Thoracic aorta (tissue), 2 donors: ENCODE measurements around the gene NTNG1. TPM values are rescaled to one million over a fixed set of nuclear protein-coding genes. Genes with fewer than 3 reads are reported as not detected.

Source experiments
- ATAC-seq: fragments of 150-250 bp; one replicate; pipeline ENCODE4 v1.8.0; 2017; ENCODE audit warnings: low read depth; ENCODE audit not compliant: insufficient number of reproducible peaks, low FRiP score
- DNase-seq: peaks from one replicate; pipeline ENCODE4 v3.0.0-alpha.2; 2020; ENCODE audit warnings: low spot score
- H3K27ac ChIP-seq, 2 donors: fragments of 200-600 bp; sonication (generic); 1 replicate in 1 of 2; 2 replicates in 1 of 2; pipeline ENCODE4 v1.5.1; 2016; ENCODE audit warnings: mild to moderate bottlenecking in 2 of 2, moderate library complexity in 2 of 2
- H3K27me3 ChIP-seq: fragments of 200-600 bp; sonication (generic); replicated peaks from 2 replicates; pipeline ENCODE4 v1.6.0; 2016; ENCODE audit warnings: mild to moderate bottlenecking; ENCODE audit not compliant: insufficient read depth
- H3K36me3 ChIP-seq: fragments of 200-600 bp; sonication (generic); one replicate; pipeline ENCODE4 v1.5.1; 2016
- H3K4me1 ChIP-seq, 2 donors: fragments of 200-600 bp; sonication (generic); 1 replicate in 1 of 2; 2 replicates in 1 of 2; pipeline versions ENCODE4 v1.5.1 to v1.6.0; 2016; ENCODE audit warnings: low read depth in 2 of 2, mild to moderate bottlenecking in 1 of 2; ENCODE audit not compliant: control insufficient read depth in 1 of 2
- H3K4me3 ChIP-seq: fragments of 200-600 bp; sonication (generic); 2 replicates; pipeline ENCODE4 v1.5.1; 2016; ENCODE audit warnings: mild to moderate bottlenecking
- H3K9me3 ChIP-seq: fragments of 200-600 bp; sonication (generic); 2 replicates; pipeline ENCODE4 v1.5.1; 2016
- total RNA-seq, 2 donors: library from RNA; depleted of rRNA; stranded (reverse); fragments of >200 nt; gene quantifications; one replicate each; pipeline versions ENCODE4 v1.1.0 to v1.2.3, GENCODE V29; 2016
- TF ChIP-seq, protein P1 (sequence below): fragments of 200-600 bp; sonication (generic); IDR thresholded peaks from one replicate; pipeline ENCODE4 v1.5.1; 2019; ENCODE audit warnings: antibody characterized with exemption

The NTNG1 gene
- total RNA-seq, 2 donors from 2014 or later, result 0.99 to 1.4 TPM

DNA sequence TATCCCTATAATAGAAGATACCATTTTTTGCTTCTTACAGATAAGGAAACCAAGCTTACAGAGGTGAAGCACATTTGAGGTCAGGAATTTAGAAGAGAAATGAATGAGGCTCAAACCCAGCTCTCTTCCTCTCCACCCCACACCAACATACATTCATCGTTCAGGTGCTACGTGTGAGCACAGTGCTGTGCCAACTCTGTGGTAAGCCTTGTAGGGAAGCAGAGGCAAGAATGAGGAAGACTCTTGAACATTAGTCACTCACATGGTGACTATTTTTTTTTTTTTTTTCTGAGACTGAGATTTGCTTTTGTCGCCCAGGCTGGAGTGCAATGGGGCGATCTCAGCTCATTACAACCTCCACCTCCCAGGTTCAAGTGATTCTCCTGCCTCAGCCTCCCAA lies 314.0 kb downstream of the NTNG1 start:
- no peak for ATAC-seq
- TF ChIP-seq, protein P1, sequence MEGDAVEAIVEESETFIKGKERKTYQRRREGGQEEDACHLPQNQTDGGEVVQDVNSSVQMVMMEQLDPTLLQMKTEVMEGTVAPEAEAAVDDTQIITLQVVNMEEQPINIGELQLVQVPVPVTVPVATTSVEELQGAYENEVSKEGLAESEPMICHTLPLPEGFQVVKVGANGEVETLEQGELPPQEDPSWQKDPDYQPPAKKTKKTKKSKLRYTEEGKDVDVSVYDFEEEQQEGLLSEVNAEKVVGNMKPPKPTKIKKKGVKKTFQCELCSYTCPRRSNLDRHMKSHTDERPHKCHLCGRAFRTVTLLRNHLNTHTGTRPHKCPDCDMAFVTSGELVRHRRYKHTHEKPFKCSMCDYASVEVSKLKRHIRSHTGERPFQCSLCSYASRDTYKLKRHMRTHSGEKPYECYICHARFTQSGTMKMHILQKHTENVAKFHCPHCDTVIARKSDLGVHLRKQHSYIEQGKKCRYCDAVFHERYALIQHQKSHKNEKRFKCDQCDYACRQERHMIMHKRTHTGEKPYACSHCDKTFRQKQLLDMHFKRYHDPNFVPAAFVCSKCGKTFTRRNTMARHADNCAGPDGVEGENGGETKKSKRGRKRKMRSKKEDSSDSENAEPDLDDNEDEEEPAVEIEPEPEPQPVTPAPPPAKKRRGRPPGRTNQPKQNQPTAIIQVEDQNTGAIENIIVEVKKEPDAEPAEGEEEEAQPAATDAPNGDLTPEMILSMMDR, result no peak
- no peaks in the 10 kb centered on the region for H3K4me1 ChIP-seq
- no peaks in the 10 kb centered on the region for H3K9me3 ChIP-seq
- H3K4me3 ChIP-seq, result no peak overlapping the region
- no peak overlapping the region for H3K27ac ChIP-seq
- H3K27me3 ChIP-seq, result no peaks in the 10 kb centered on the region
- H3K36me3 ChIP-seq, result no peaks in the 10 kb centered on the region
- DNase-seq, result no peak

GRCh38 chr1:107457989-107458388 lies 317.1 kb downstream of the NTNG1 start:
- no peak for DNase-seq
- Histone ChIP-seq H3K4me1 (no peaks in the 10 kb centered on the region), H3K36me3 (no peaks in the 10 kb centered on the region), H3K9me3 (no peaks in the 10 kb centered on the region), H3K4me3 (no peak overlapping the region), H3K27ac (no peak overlapping the region), H3K27me3 (no peaks in the 10 kb centered on the region)
- TF ChIP-seq, protein P1, result no peak
- ATAC-seq, result no peak

GRCh38 chr1:107459204-107459904 lies 318.5 kb downstream of the NTNG1 start:
- H3K27me3 ChIP-seq, result no peaks in the 10 kb centered on the region
- no peak for ATAC-seq
- no peaks in the 10 kb centered on the region for H3K4me1 ChIP-seq
- H3K36me3 ChIP-seq, result no peaks in the 10 kb centered on the region
- TF ChIP-seq, protein P1, result no peak
- no peaks in the 10 kb centered on the region for H3K9me3 ChIP-seq
- H3K4me3 ChIP-seq, result no peak overlapping the region
- H3K27ac ChIP-seq, result no peak overlapping the region
- no peak for DNase-seq

GRCh38 chr1:107460035-107460434 lies 319.2 kb downstream of the NTNG1 start:
- H3K27me3 ChIP-seq, result no peaks in the 10 kb centered on the region
- no peaks in the 10 kb centered on the region for H3K4me1 ChIP-seq
- TF ChIP-seq, protein P1, result no peak
- H3K4me3 ChIP-seq, result no peak overlapping the region
- no peaks in the 10 kb centered on the region for H3K9me3 ChIP-seq
- DNase-seq, result no peak
- ATAC-seq, result no peak
- no peaks in the 10 kb centered on the region for H3K36me3 ChIP-seq
- H3K27ac ChIP-seq, result no peak overlapping the region

DNA sequence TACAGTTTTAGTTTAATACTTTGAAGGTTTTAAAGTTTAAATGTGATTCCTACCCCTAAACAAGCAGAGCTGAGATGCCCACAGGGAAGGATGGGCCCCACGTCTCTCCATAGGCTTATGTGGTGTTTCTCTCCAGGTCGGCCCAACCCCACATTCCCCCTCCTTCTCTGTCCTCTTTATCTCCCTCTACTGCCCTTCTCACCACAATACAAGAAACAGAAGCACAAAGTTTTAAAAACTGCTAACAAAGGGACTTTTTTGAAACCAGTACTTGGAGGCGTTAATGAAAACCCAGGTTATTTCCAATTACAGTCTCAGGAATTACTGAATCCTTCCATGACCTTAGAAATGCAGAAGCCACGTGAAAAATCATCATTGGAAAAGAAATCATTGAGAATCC lies 324.0 kb downstream of the NTNG1 start:
- Histone ChIP-seq H3K4me1 (no peaks in the 10 kb centered on the region), H3K4me3 (no peak overlapping the region), H3K27me3 (no peaks in the 10 kb centered on the region), H3K27ac (no peak overlapping the region), H3K36me3 (no peaks in the 10 kb centered on the region), H3K9me3 (no peaks in the 10 kb centered on the region)
- TF ChIP-seq, protein P1, result no peak
- ATAC-seq (no peak), DNase-seq (no peak)
